OCI-LY1 (cell line): Measurements from ENCODE around the gene RHBDF1.

ENCODE experiments used
- EZH2 ChIP-seq: fragments of 200-600 bp; sonication (generic), shearing (Covaris generic); IDR thresholded peaks from 2 replicates; pipeline ENCODE4 v1.8.0; 2017; ENCODE audit warnings: borderline replicate concordance, mixed run types, mild to moderate bottlenecking, antibody characterized with exemption, low read length, moderate library complexity, mixed read lengths
- TF ChIP-seq, protein P1 (sequence below): fragments of 200-600 bp; sonication (generic), shearing (Covaris generic); IDR thresholded peaks from 2 replicates; pipeline ENCODE4 v1.5.1; 2017; ENCODE audit warnings: mild to moderate bottlenecking, antibody characterized with exemption, low read length, moderate library complexity, mixed read lengths

DNA sequence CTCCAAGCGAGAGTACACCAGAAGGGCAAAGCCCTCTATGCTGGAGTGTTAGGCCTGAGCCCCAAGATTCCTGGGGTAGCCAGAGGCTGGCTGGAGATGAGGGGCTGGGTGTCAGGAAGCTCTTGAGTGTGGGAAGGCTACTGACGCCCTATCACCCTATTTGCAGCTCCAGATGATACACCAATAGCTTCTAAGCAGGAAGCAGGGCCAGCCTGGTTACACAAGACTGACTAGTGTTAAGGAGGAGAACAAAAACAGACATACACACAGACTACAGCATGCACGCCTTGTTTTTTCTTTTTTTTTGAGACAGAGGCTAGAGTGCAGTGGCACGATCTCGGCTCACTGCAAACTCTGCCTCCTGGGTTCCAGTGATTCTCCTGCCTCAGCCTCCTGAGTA is 34.9 kb downstream of the RHBDF1 start:
- TF ChIP-seq, protein P1, sequence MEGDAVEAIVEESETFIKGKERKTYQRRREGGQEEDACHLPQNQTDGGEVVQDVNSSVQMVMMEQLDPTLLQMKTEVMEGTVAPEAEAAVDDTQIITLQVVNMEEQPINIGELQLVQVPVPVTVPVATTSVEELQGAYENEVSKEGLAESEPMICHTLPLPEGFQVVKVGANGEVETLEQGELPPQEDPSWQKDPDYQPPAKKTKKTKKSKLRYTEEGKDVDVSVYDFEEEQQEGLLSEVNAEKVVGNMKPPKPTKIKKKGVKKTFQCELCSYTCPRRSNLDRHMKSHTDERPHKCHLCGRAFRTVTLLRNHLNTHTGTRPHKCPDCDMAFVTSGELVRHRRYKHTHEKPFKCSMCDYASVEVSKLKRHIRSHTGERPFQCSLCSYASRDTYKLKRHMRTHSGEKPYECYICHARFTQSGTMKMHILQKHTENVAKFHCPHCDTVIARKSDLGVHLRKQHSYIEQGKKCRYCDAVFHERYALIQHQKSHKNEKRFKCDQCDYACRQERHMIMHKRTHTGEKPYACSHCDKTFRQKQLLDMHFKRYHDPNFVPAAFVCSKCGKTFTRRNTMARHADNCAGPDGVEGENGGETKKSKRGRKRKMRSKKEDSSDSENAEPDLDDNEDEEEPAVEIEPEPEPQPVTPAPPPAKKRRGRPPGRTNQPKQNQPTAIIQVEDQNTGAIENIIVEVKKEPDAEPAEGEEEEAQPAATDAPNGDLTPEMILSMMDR, result no peak
- TF ChIP-seq EZH2, result no peak
